PC-9 (cell line): ENCODE data around the gene ZP4.

Source experiments
- CTCF ChIP-seq: fragments of 200-600 bp; sonication (generic); conservative IDR thresholded peaks from 2 replicates; pipeline ENCODE4 v1.6.1; 2017; ENCODE audit warnings: mixed run types, antibody characterized with exemption, mild to moderate bottlenecking, moderate library complexity
- EZH2 ChIP-seq: fragments of 200-600 bp; sonication (generic); IDR thresholded peaks from 2 replicates; pipeline ENCODE4 v1.8.0; 2017; ENCODE audit warnings: antibody characterized with exemption, low read depth

GRCh38 chr1:237868817-237869600 lies 21.7 kb downstream of the ZP4 start:
- TF ChIP-seq EZH2, result no peak
- no peak for TF ChIP-seq CTCF
